WI38 (cell line): Measurements from ENCODE around the gene WFIKKN1.

ENCODE experiments used
- H3K4me3 ChIP-seq: 2 replicates; pipeline ENCODE4 v1.5.1; 2011; ENCODE audit warnings: low read depth, mild to moderate bottlenecking, control low read depth, low read length
- CTCF ChIP-seq: IDR thresholded peaks from 2 replicates; pipeline ENCODE4 v1.5.1; 2012; ENCODE audit warnings: low read depth, mild to moderate bottlenecking, control low read depth, low read length

The WFIKKN1 gene

GRCh38 chr16:630249-630814 lies 453 bp upstream of the WFIKKN1 start:
- H3K4me3 ChIP-seq: no peak overlapping the region
- no peak for TF ChIP-seq CTCF

- no peak for TF ChIP-seq CTCF
- no peak overlapping the region for H3K4me3 ChIP-seq
These were observed 1.1 kb downstream of the WFIKKN1 start for GRCh38 chr16:631808-632358.

- TF ChIP-seq CTCF: no peak
- H3K4me3 ChIP-seq: no peak overlapping the region
These were observed 1.9 kb downstream of the WFIKKN1 start for GRCh38 chr16:632486-633335.

GRCh38 chr16:633336-634050 lies 2.7 kb downstream of the WFIKKN1 start:
- no peak overlapping the region for H3K4me3 ChIP-seq
- no peak for TF ChIP-seq CTCF

GRCh38 chr16:634051-634670 lies 3.4 kb downstream of the WFIKKN1 start:
- H3K4me3 ChIP-seq: no peak overlapping the region
- TF ChIP-seq CTCF: no peak

- TF ChIP-seq CTCF: no peak
- peak overlapping the region; percentile 81 for H3K4me3 ChIP-seq
These were observed 4.2 kb downstream of the WFIKKN1 start for GRCh38 chr16:634996-635395.
